PC-3 (cell line): ENCODE results near the gene PUM2. TPM values are rescaled to one million over a fixed set of nuclear protein-coding genes. Genes with fewer than 3 reads are reported as not detected.

ENCODE experiments used
- ATAC-seq: fragments of 200-7000 bp; cut with Tn5 transposase; 2 replicates; pipeline ENCODE4 v1.9.1; 2020; ENCODE audit warnings: mild to moderate bottlenecking, moderate library complexity
- BruUV-seq: library from RNA; stranded (reverse); fragments of 400-500 nt; replicated peaks from 2 replicates; lab custom pipeline; 2021; lab: Mats Ljungman, UMichigan
- CTCF ChIA-PET: fragments of 300-600 bp; sonication (Branson Sonifier 250); formaldehyde crosslinking; loops from one replicate; lab custom pipeline; 2022; ENCODE audit warnings: antibody characterized with exemption; lab: Charles Lee
- POLR2A ChIA-PET: fragments of 300-600 bp; sonication (Branson Sonifier 250); formaldehyde crosslinking; loops from one replicate; lab custom pipeline; 2022; ENCODE audit warnings: antibody characterized with exemption; ENCODE audit not compliant: unreplicated experiment; lab: Charles Lee
- DNase-seq: peaks from one replicate; pipeline ENCODE4 v3.0.0-alpha.2; 2015
- H2AFZ ChIP-seq: fragments of 300-600 bp; sonication (generic); 2 replicates; pipeline ENCODE4 v1.6.0; 2016; ENCODE audit warnings: antibody characterized with exemption, low read length
- H3F3A ChIP-seq: fragments of 300-600 bp; sonication (generic); one replicate; pipeline ENCODE4 v1.6.0; 2017; ENCODE audit warnings: antibody characterized with exemption, low read length, control low read depth, mild to moderate bottlenecking; ENCODE audit not compliant: unreplicated experiment
- H3K27ac ChIP-seq: fragments of 300-600 bp; sonication (generic); 2 replicates; pipeline ENCODE4 v1.5.1; 2016; ENCODE audit warnings: mild to moderate bottlenecking, low read length
- H3K27me3 ChIP-seq: fragments of 300-600 bp; sonication (generic); 2 replicates; pipeline ENCODE4 v1.6.1; 2016; ENCODE audit warnings: low read length, mixed read lengths
- H3K36me3 ChIP-seq: fragments of 300-600 bp; sonication (generic); 2 replicates; pipeline ENCODE4 v1.6.1; 2016; ENCODE audit warnings: low read depth, mixed run types, low read length, mixed read lengths
- H3K4me1 ChIP-seq: fragments of 300-600 bp; sonication (generic); 2 replicates; pipeline ENCODE4 v1.5.1; 2016; ENCODE audit warnings: low read length; ENCODE audit not compliant: insufficient read depth
- H3K4me2 ChIP-seq: fragments of 300-600 bp; sonication (generic); 2 replicates; pipeline ENCODE4 v1.6.0; 2016; ENCODE audit warnings: low read length
- H3K4me3 ChIP-seq: fragments of 300-600 bp; sonication (generic); 2 replicates; pipeline ENCODE4 v1.5.1; 2016; ENCODE audit warnings: mild to moderate bottlenecking, low read length, mixed read lengths
- H3K79me2 ChIP-seq: fragments of 300-600 bp; sonication (generic); 2 replicates; pipeline ENCODE4 v1.6.1; 2017; ENCODE audit warnings: low read length, mixed read lengths
- H3K9ac ChIP-seq: fragments of 300-600 bp; sonication (generic); 2 replicates; pipeline ENCODE4 v1.6.0; 2016; ENCODE audit warnings: mild to moderate bottlenecking, low read length
- H3K9me2 ChIP-seq: fragments of 300-600 bp; sonication (generic); replicated peaks from 2 replicates; pipeline ENCODE4 v1.6.1; 2016; ENCODE audit warnings: mixed run types, low read length, mixed read lengths
- H3K9me3 ChIP-seq: fragments of 300-600 bp; sonication (generic); 2 replicates; pipeline ENCODE4 v1.6.1; 2016; ENCODE audit warnings: low read length, mixed read lengths
- H4K20me1 ChIP-seq: fragments of 300-600 bp; sonication (generic); 2 replicates; pipeline ENCODE4 v1.6.1; 2016; ENCODE audit warnings: low read length, mixed read lengths
- EZH2 ChIP-seq: fragments of 300-600 bp; sonication (generic); IDR thresholded peaks from one replicate; pipeline ENCODE4 v1.6.1; 2017; ENCODE audit warnings: antibody characterized with exemption, mild to moderate bottlenecking, low read length; ENCODE audit not compliant: unreplicated experiment
- EZH2phosphoT487 ChIP-seq: fragments of 300-600 bp; sonication (generic); IDR thresholded peaks from 2 replicates; pipeline ENCODE4 v1.6.1; 2018; ENCODE audit warnings: mild to moderate bottlenecking, antibody characterized with exemption, low read length, borderline replicate concordance
- intact Hi-C: fragments of 100-400 bp; cut with micrococcal nuclease; formaldehyde crosslinking; loops from 2 replicates; pipeline ENCODE4 v1.9.0; 2023
- total RNA-seq: library from RNA; depleted of rRNA; stranded (reverse); fragments of >200 nt; gene quantifications from 2 replicates; pipeline ENCODE4 v1.2.3, GENCODE V29; 2014
- TF ChIP-seq, protein P1 (sequence below): fragments of 300-600 bp; sonication (generic); conservative IDR thresholded peaks from 2 replicates; pipeline ENCODE4 v1.5.1; 2017; ENCODE audit warnings: antibody characterized with exemption, low read depth, mild to moderate bottlenecking, low read length

Gene PUM2
- total RNA-seq, 1 experiment from 2014 or later, result 14.9 TPM

DNA sequence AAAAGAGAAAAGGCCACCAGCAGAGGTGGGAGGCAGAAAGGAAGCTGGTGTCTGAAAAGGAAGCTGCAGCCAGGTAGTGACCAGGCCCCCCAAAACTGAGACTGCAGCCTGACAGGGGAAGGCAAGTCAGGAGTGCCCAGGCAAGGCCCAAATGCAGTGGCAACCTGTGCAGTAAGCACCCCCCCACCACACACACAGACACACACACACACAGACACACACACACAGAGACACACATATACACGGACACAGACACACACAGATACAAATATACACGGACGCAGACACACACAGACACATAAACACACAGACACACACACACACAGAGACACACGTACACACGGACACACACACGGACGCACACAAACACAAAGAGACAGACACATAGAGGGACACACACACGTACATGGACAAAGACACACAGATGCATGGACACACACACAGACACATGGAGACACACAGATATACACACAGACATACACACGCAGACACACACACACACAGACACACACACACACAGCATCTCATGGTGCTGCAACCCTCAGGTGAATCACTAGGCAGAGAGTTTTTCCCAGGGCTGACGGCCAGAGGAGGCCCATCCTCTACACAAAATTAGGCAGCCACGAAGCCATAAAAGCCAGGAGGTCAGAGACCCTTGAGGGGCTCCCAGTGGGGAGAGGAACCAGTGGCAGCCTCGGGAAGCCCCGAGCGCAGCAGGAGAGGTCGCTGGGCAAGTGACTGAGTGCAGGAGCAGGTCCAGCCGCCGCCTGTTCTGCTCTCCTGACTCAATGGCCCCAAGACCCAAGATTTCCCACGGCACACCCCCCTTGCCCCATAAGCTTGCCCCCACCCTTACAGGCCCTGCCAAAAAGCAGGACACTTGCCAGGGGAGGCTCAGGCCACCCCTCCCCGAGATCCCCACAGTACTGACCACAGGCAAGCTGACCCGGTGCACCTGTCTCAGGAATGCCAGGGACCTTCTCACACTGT, 132.0 kb downstream of the PUM2 start:
- Histone ChIP-seq H3K27me3 (no peaks in the 10 kb centered on the region), H3K9ac (no peak overlapping the region), H3K9me2 (no peaks in the 10 kb centered on the region), H3K79me2 (peaks cover 100% of the 10 kb centered on the region), H3K36me3 (peaks cover 23% of the 10 kb centered on the region), H3K9me3 (no peaks in the 10 kb centered on the region), H3K27ac (no peak overlapping the region), H3F3A (no peaks in the 10 kb centered on the region), H2AFZ (no peak overlapping the region), H3K4me1 (peaks cover 60% of the 10 kb centered on the region), H4K20me1 (peaks cover 84% of the 10 kb centered on the region), H3K4me2 (peak overlapping the region; percentile 32), H3K4me3 (no peak overlapping the region)
- ATAC-seq, result no peak
- BruUV-seq, result no TSS peak
- DNase-seq, result no peak
- ChIA-PET POLR2A (no interaction called here), CTCF (no interaction called here)
- intact Hi-C loops, result no loop called here
- TF ChIP-seq EZH2phosphoT487 (no peak), EZH2 (no peak)
- TF ChIP-seq, protein P1, sequence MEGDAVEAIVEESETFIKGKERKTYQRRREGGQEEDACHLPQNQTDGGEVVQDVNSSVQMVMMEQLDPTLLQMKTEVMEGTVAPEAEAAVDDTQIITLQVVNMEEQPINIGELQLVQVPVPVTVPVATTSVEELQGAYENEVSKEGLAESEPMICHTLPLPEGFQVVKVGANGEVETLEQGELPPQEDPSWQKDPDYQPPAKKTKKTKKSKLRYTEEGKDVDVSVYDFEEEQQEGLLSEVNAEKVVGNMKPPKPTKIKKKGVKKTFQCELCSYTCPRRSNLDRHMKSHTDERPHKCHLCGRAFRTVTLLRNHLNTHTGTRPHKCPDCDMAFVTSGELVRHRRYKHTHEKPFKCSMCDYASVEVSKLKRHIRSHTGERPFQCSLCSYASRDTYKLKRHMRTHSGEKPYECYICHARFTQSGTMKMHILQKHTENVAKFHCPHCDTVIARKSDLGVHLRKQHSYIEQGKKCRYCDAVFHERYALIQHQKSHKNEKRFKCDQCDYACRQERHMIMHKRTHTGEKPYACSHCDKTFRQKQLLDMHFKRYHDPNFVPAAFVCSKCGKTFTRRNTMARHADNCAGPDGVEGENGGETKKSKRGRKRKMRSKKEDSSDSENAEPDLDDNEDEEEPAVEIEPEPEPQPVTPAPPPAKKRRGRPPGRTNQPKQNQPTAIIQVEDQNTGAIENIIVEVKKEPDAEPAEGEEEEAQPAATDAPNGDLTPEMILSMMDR, result no peak

DNA sequence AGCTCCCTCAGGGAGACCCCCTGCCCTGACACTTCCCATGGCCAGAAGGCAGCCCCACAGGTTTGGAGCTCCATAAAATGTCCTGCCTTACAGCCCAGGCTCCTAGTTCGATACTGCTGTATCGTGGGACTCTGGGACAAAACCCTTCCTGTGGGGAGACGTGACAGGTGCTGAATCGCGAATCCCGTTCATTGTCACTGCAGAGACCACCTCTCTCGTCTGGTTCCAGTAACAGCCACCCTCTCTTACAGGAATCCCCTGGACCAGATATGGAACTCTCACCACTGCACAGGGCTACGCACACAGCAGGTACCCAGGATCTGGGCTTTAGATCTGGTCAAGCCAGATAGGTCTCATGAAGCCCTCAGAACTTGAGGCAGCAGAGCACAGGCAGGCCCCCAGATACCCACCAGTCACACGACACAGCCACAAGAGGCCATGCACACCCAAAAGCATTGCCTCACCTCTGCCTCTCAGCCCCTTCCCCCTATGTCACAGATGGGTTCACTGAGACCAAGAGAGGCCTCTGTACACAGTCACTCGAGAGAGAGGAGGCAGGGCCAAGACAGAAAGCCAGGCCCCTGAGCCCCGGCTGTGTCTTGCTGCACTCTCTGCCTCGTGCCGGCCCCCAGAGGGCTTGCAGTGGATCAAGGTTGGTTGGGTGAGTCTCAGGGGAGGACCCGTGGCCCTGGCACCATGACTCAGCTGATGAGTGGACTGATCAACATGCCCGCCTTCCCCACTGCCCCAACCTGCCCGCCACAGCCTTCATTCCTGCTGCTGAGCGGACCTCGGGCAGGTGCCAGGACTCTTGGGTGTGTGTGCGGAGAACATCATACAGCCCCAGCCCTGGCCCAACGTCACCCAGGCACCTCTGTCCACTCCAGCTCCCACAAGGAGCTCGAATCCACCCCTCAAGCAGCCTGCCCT, 133.3 kb downstream of the PUM2 start:
- Histone ChIP-seq H3K27ac (peak overlapping the region; percentile 39), H3K27me3 (no peaks in the 10 kb centered on the region), H3K4me1 (peaks cover 59% of the 10 kb centered on the region), H3K36me3 (peaks cover 23% of the 10 kb centered on the region), H3K9me3 (no peaks in the 10 kb centered on the region), H3K4me3 (no peak overlapping the region), H3K9me2 (no peaks in the 10 kb centered on the region), H2AFZ (no peak overlapping the region), H3K79me2 (peaks cover 100% of the 10 kb centered on the region), H3K4me2 (peak overlapping the region; percentile 32), H4K20me1 (peaks cover 85% of the 10 kb centered on the region), H3F3A (no peaks in the 10 kb centered on the region), H3K9ac (no peak overlapping the region)
- BruUV-seq, result no TSS peak
- intact Hi-C loops, result no loop called here
- TF ChIP-seq, protein P1, result no peak
- TF ChIP-seq EZH2, result no peak
- TF ChIP-seq EZH2phosphoT487, result no peak
- peak; percentile 76 for DNase-seq
- POLR2A ChIA-PET, result no interaction called here
- CTCF ChIA-PET, result no interaction called here
- ATAC-seq, result peak; percentile 65
